AG09309 (cell line): ENCODE results near the gene CHD1.
A peak's percentile ranks its signal among the peaks of the same experiment; 100 is the strongest.

ENCODE experiments used
- DNase-seq: peaks from one replicate; pipeline ENCODE4 v3.0.0-alpha.2; 2010; ENCODE audit warnings: low read depth
- H3K4me3 ChIP-seq: 2 replicates; pipeline ENCODE4 v1.5.1; 2011; ENCODE audit warnings: mild to moderate bottlenecking, low read depth, low read length, moderate library complexity; ENCODE audit not compliant: control insufficient read depth
- CTCF ChIP-seq: IDR thresholded peaks from 2 replicates; pipeline ENCODE4 v1.5.1; 2011; ENCODE audit warnings: mild to moderate bottlenecking, low read depth, low read length, inconsistent platforms; ENCODE audit not compliant: insufficient read depth, control insufficient read depth; ENCODE audit errors: missing control alignments

The CHD1 gene

GRCh38 chr5:98845878-98846277, 82.9 kb downstream of the CHD1 start:
- H3K4me3 ChIP-seq = no peak overlapping the region
- no peak for TF ChIP-seq CTCF
- no peak for DNase-seq

GRCh38 chr5:98844865-98845264, 83.9 kb downstream of the CHD1 start:
- H3K4me3 ChIP-seq = no peak overlapping the region
- DNase-seq = no peak
- no peak for TF ChIP-seq CTCF

- no peak overlapping the region for H3K4me3 ChIP-seq
- no peak for DNase-seq
- no peak for TF ChIP-seq CTCF
Measured at GRCh38 chr5:98843481-98843880, 85.3 kb downstream of the CHD1 start.

GRCh38 chr5:98840946-98841345, 87.9 kb downstream of the CHD1 start:
- TF ChIP-seq CTCF = no peak
- H3K4me3 ChIP-seq = no peak overlapping the region
- no peak for DNase-seq

- no peak for DNase-seq
- H3K4me3 ChIP-seq = no peak overlapping the region
Measured at GRCh38 chr5:98839469-98840383, 89.1 kb downstream of the CHD1 start.

GRCh38 chr5:98836175-98836574, 92.6 kb downstream of the CHD1 start:
- TF ChIP-seq CTCF = no peak

More at GRCh38 chr5:98839469-98840383, 89.1 kb downstream of the CHD1 start:
- TF ChIP-seq CTCF = peak; percentile 14

More at GRCh38 chr5:98836175-98836574, 92.6 kb downstream of the CHD1 start:
- DNase-seq = no peak
- no peak overlapping the region for H3K4me3 ChIP-seq
